H1 (cell line): ENCODE measurements around the gene SBDS. TPM values are rescaled to one million over a fixed set of nuclear protein-coding genes. Genes with fewer than 3 reads are reported as not detected.

ENCODE experiments used
- CTCF ChIA-PET: fragments of 300-600 bp; sonication (Branson Sonifier 250); formaldehyde crosslinking; loops from one replicate; lab custom pipeline; 2021; ENCODE audit not compliant: partially characterized antibody; lab: Charles Lee
- POLR2A ChIA-PET: fragments of 300-600 bp; sonication (Branson Sonifier 250); formaldehyde crosslinking; loops from one replicate; lab custom pipeline; 2021; ENCODE audit warnings: inconsistent platforms; ENCODE audit not compliant: partially characterized antibody; lab: Charles Lee
- DNase-seq, 2 experiments: peaks; one replicate each; pipeline versions ENCODE4 v3.0.0 to v3.0.0-alpha.2; 2010 to 2022; ENCODE audit warnings: low spot score in 2 of 2, low read depth in 1 of 2, mixed read lengths in 1 of 2
- FAIRE-seq: peaks from 2 replicates; lab custom pipeline; 2011; peaks lifted over from hg19 to GRCh38; lab: Jason Lieb, UNC
- H2AFZ ChIP-seq: 2 replicates; pipeline ENCODE4 v1.8.1; 2012; ENCODE audit warnings: low read length, inconsistent platforms
- H2AK5ac ChIP-seq: 2 replicates; pipeline ENCODE4 v1.6.1; 2013; ENCODE audit warnings: low read depth, low read length
- H2BK120ac ChIP-seq: replicated peaks from 2 replicates; pipeline ENCODE3; 2013; ENCODE audit warnings: low read depth, low read length, inconsistent platforms
- H2BK12ac ChIP-seq: 2 replicates; pipeline ENCODE4 v1.6.1; 2013; ENCODE audit warnings: low read depth, low read length
- H2BK15ac ChIP-seq: 2 replicates; pipeline ENCODE4 v1.6.1; 2013; ENCODE audit warnings: low read length
- H2BK20ac ChIP-seq: 2 replicates; pipeline ENCODE4 v1.6.1; 2013; ENCODE audit warnings: low read length
- H2BK5ac ChIP-seq: 2 replicates; pipeline ENCODE4 v1.6.1; 2013; ENCODE audit warnings: low read depth, low read length
- H3K14ac ChIP-seq: 2 replicates; pipeline ENCODE4 v1.6.1; 2013; ENCODE audit warnings: inconsistent platforms; ENCODE audit not compliant: insufficient read length
- H3K18ac ChIP-seq: 2 replicates; pipeline ENCODE4 v1.6.1; 2013; ENCODE audit warnings: low read length; ENCODE audit errors: extremely low read depth
- H3K23ac ChIP-seq: 2 replicates; pipeline ENCODE4 v1.6.1; 2013; ENCODE audit warnings: inconsistent platforms; ENCODE audit not compliant: insufficient read length
- H3K23me2 ChIP-seq: 2 replicates; pipeline ENCODE4 v1.6.1; 2013; ENCODE audit warnings: low read depth, low read length
- H3K27ac ChIP-seq: 2 replicates; pipeline ENCODE4 v1.6.1; 2011; ENCODE audit warnings: low read depth, low read length, inconsistent platforms
- H3K27me3 ChIP-seq, 4 experiments: replicated peaks in 1 of 4; 1 replicate in 1 of 4; 2 replicates in 3 of 4; pipeline versions ENCODE4 v1.6.1 to v1.8.1; 2011 to 2013; ENCODE audit warnings: low read length in 3 of 4, mild to moderate bottlenecking in 3 of 4, inconsistent platforms in 2 of 4, mixed read lengths in 2 of 4, moderate library complexity in 1 of 4; ENCODE audit not compliant: control insufficient read depth in 3 of 4, insufficient read depth in 3 of 4; ENCODE audit errors: extremely low read depth in 1 of 4
- H3K36me3 ChIP-seq, 4 experiments: 2 replicates each; pipeline versions ENCODE4 v1.6.1 to v1.8.1; 2011 to 2013; ENCODE audit warnings: mild to moderate bottlenecking in 4 of 4, low read length in 3 of 4, moderate library complexity in 2 of 4, control low read depth in 1 of 4, inconsistent platforms in 1 of 4; ENCODE audit not compliant: insufficient read depth in 4 of 4, control insufficient read depth in 2 of 4
- H3K4ac ChIP-seq: replicated peaks from 2 replicates; pipeline ENCODE3; 2013; ENCODE audit warnings: low read length, low read depth, mixed read lengths, inconsistent platforms; ENCODE audit not compliant: insufficient read length
- H3K4me1 ChIP-seq, 4 experiments: replicated peaks in 1 of 4; 1 replicate in 1 of 4; 2 replicates in 3 of 4; pipeline versions ENCODE4 v1.6.1 to v1.8.1; 2011 to 2013; ENCODE audit warnings: low read length in 3 of 4, inconsistent platforms in 2 of 4, mixed read lengths in 1 of 4; ENCODE audit not compliant: insufficient read depth in 4 of 4, control insufficient read depth in 3 of 4
- H3K4me2 ChIP-seq, 2 experiments: 2 replicates each; pipeline versions ENCODE4 v1.6.1 to v1.8.1; 2011 to 2013; ENCODE audit warnings: low read depth in 2 of 2, low read length in 2 of 2, control low read depth in 1 of 2, inconsistent platforms in 1 of 2, mild to moderate bottlenecking in 1 of 2; ENCODE audit not compliant: insufficient read depth in 1 of 2
- H3K4me3 ChIP-seq, 4 experiments: fragments of 200-600, 300-600 bp in 1 of 4; sonication (generic), shearing (Covaris generic), sonication (Bioruptor Twin) in 1 of 4; 2 replicates each; pipeline versions ENCODE4 v1.5.1 to v1.8.1; 2011 to 2016; ENCODE audit warnings: low read length in 4 of 4, low read depth in 3 of 4, control low read depth in 2 of 4, inconsistent platforms in 2 of 4, mild to moderate bottlenecking in 2 of 4, mixed read lengths in 1 of 4, moderate library complexity in 1 of 4; ENCODE audit not compliant: insufficient read depth in 2 of 4; ENCODE audit errors: extremely low read depth in 1 of 4
- H3K56ac ChIP-seq: replicated peaks from 2 replicates; pipeline ENCODE3; 2013; ENCODE audit warnings: low read depth, mild to moderate bottlenecking, mixed read lengths, low read length, inconsistent platforms; ENCODE audit not compliant: insufficient read length
- H3K79me1 ChIP-seq: 2 replicates; pipeline ENCODE4 v1.6.1; 2013; ENCODE audit warnings: low read depth, low read length, control low read depth
- H3K79me2 ChIP-seq, 2 experiments: 2 replicates each; pipeline versions ENCODE4 v1.6.1 to v1.8.1; 2012 to 2013; ENCODE audit warnings: low read length in 2 of 2, mild to moderate bottlenecking in 2 of 2, inconsistent platforms in 1 of 2; ENCODE audit not compliant: insufficient read depth in 2 of 2, control insufficient read depth in 1 of 2
- H3K9ac ChIP-seq, 4 experiments: replicated peaks in 1 of 4; 1 replicate in 1 of 4; 2 replicates in 3 of 4; pipeline versions ENCODE4 v1.6.1 to v1.8.1; 2011 to 2013; ENCODE audit warnings: low read depth in 3 of 4, low read length in 3 of 4, control low read depth in 2 of 4, mild to moderate bottlenecking in 2 of 4, moderate library complexity in 2 of 4, inconsistent platforms in 1 of 4; ENCODE audit errors: extremely low read depth in 1 of 4
- H3K9me3 ChIP-seq, 2 experiments: 2 replicates each; pipeline versions ENCODE4 v1.6.1 to v1.8.1; 2012 to 2013; ENCODE audit warnings: mild to moderate bottlenecking in 2 of 2, moderate library complexity in 2 of 2, control low read depth in 1 of 2, inconsistent platforms in 1 of 2, low read depth in 1 of 2, low read length in 1 of 2, mixed read lengths in 1 of 2; ENCODE audit not compliant: insufficient read depth in 2 of 2
- H4K20me1 ChIP-seq, 2 experiments: replicated peaks in 1 of 2; 2 replicates each; pipeline versions ENCODE3 to v1.8.1; 2011 to 2013; ENCODE audit warnings: inconsistent platforms in 2 of 2, low read length in 2 of 2, mild to moderate bottlenecking in 1 of 2; ENCODE audit not compliant: insufficient read depth in 2 of 2, control insufficient read depth in 1 of 2
- H4K5ac ChIP-seq: 2 replicates; pipeline ENCODE4 v1.6.1; 2013; ENCODE audit warnings: low read length, low read depth, mixed read lengths, inconsistent platforms; ENCODE audit not compliant: insufficient read length
- H4K8ac ChIP-seq: 2 replicates; pipeline ENCODE4 v1.8.0; 2013; ENCODE audit warnings: mild to moderate bottlenecking, moderate library complexity, low read length, inconsistent platforms; ENCODE audit not compliant: insufficient read depth; ENCODE audit errors: extremely low read depth
- H4K91ac ChIP-seq: replicated peaks from 2 replicates; pipeline ENCODE3; 2013; ENCODE audit warnings: low read length, mixed read lengths, inconsistent platforms; ENCODE audit not compliant: insufficient read length
- CBX8 ChIP-seq: fragments of 300-800, 300-1000 bp; sonication (generic); IDR thresholded peaks from 2 replicates; pipeline ENCODE4 v1.7.1; 2016; ENCODE audit warnings: low read depth, low read length, borderline replicate concordance
- CHD2 ChIP-seq: IDR thresholded peaks from 2 replicates; pipeline ENCODE4 v1.6.1; 2012; ENCODE audit warnings: low read length, improper control_type of control experiment
- CTBP2 ChIP-seq: IDR thresholded peaks from 2 replicates; pipeline ENCODE4 v1.7.0; 2011; ENCODE audit warnings: borderline replicate concordance, mild to moderate bottlenecking, moderate library complexity, mixed read lengths, low read length; ENCODE audit not compliant: insufficient read depth, insufficient read length
- E2F6 ChIP-seq: IDR thresholded peaks from 2 replicates; pipeline ENCODE4 v1.6.1; 2012; ENCODE audit warnings: inconsistent platforms
- EP300 ChIP-seq, 2 experiments: IDR thresholded peaks; 1 replicate in 1 of 2; 2 replicates in 1 of 2; pipeline ENCODE4 v1.6.1; 2011 to 2012; ENCODE audit warnings: low read depth in 2 of 2, low read length in 2 of 2, mild to moderate bottlenecking in 2 of 2, borderline replicate concordance in 1 of 2, inconsistent platforms in 1 of 2, moderate library complexity in 1 of 2
- EZH2 ChIP-seq: fragments of 200-600 bp; sonication (generic); IDR thresholded peaks from 2 replicates; pipeline ENCODE4 v1.7.1; 2012; ENCODE audit warnings: low read depth, mild to moderate bottlenecking, moderate library complexity, low read length, inconsistent platforms; ENCODE audit not compliant: severe bottlenecking
- HDAC6 ChIP-seq: IDR thresholded peaks from one replicate; pipeline ENCODE4 v1.7.1; 2012; ENCODE audit warnings: low read depth, mild to moderate bottlenecking, inconsistent platforms, low read length, moderate library complexity
- JUND ChIP-seq: IDR thresholded peaks from 2 replicates; pipeline ENCODE4 v1.6.1; 2011; ENCODE audit warnings: mild to moderate bottlenecking, improper control_type of control experiment, low read length
- POLR2A ChIP-seq, 2 experiments: IDR thresholded peaks; 1 replicate in 1 of 2; 2 replicates in 1 of 2; pipeline ENCODE4 v1.6.1; 2011; ENCODE audit warnings: low read depth in 2 of 2, low read length in 2 of 2, mild to moderate bottlenecking in 2 of 2; ENCODE audit errors: control extremely low read depth in 1 of 2
- POU5F1 ChIP-seq: IDR thresholded peaks from 2 replicates; pipeline ENCODE4 v1.6.1; 2011; ENCODE audit warnings: low read depth, mild to moderate bottlenecking, low read length, moderate library complexity
- RNF2 ChIP-seq: fragments of 200-900, 300-1000 bp; sonication (generic); IDR thresholded peaks from 2 replicates; pipeline ENCODE4 v1.7.1; 2016; ENCODE audit warnings: borderline replicate concordance, low read depth, mild to moderate bottlenecking, antibody characterized with exemption, low read length; ENCODE audit not compliant: poor library complexity, severe bottlenecking; ENCODE audit errors: missing control alignments
- SUZ12 ChIP-seq: fragments of 200-600 bp; sonication (generic); IDR thresholded peaks from 2 replicates; pipeline ENCODE4 v1.6.1; 2012; ENCODE audit warnings: mild to moderate bottlenecking, inconsistent platforms, low read length, moderate library complexity, mixed read lengths
- TBP ChIP-seq: IDR thresholded peaks from 2 replicates; pipeline ENCODE4 v1.6.1; 2011; ENCODE audit warnings: low read depth, low read length, improper control_type of control experiment
- WGBS, 2 experiments: shearing (Covaris generic) in 1 of 2; methylation state at CpG; one replicate each; pipeline versions ENCODE4 v1.1.6 to v1.1.7; 2013 to 2015; ENCODE audit warnings: low lambda C conversion rate in 2 of 2, mixed read lengths in 2 of 2, inconsistent platforms in 1 of 2, low coverage in 1 of 2, missing lambda C conversion rate in 1 of 2; ENCODE audit not compliant: insufficient replicate concordance in 2 of 2, insufficient coverage in 1 of 2, insufficient read length in 1 of 2; ENCODE audit errors: extremely low coverage in 1 of 2, missing lambda C conversion rate in 1 of 2; 5-methylcytosine and 5-hydroxymethylcytosine counted together
- polyA plus RNA-seq, 7 experiments: library from polyadenylated mRNA; depleted of rRNA in 3 of 7; stranded (reverse) in 5 of 7; unstranded in 2 of 7; fragments of >200 nt in 5 of 7; fragments of 200-250 nt in 2 of 7; gene quantifications; 1 replicate in 5 of 7; 2 replicates in 1 of 7; 4 replicates in 1 of 7; pipeline versions ENCODE4 v1.2.1 to v1.2.3, GENCODE V29; 2011 to 2013; ENCODE audit warnings: missing spikeins in 2 of 7, mixed read lengths in 2 of 7
- total RNA-seq: library from RNA; stranded (reverse); fragmentation: NEBNext Ultra II Directional; extraction: Animal tissue kit (Norgen Biotek cat#: 25700); gene quantifications from 2 replicates; pipeline ENCODE4 v1.2.1, GENCODE V29; 2021

Gene SBDS
- total and polyA plus RNA-seq, 2 of the 8 experiments (the other 6 are each of a cell fraction or from before 2014, with no cell fraction given) = 8.2 to 27.5 TPM

DNA sequence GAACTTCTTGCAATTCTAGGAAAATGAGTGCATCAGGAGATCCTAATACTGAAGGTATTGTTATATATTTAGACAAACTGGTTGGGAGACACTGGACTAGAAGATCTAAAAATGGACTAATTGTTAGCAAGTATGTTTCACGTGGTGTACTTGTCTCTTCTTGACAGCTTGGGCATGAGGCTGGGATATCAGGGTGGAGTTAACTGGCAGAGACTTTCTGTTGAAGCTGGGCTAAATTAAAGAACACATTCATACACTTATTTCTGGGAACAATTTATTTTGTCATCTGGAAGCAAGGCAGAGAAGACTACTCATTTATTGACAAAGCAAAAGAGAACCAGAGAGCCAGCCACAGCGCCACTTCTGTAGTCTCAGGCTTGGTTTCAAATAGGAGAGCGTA lies 27.1 kb upstream of the SBDS start:
- FAIRE-seq (no peak), DNase-seq (no peak)
- no peak overlapping the region for H2BK12ac ChIP-seq
- H3K4me2 ChIP-seq = no peak overlapping the region
- ChIA-PET CTCF (no interaction called here), POLR2A (no interaction called here)
- H3K79me2 ChIP-seq = no peaks in the 10 kb centered on the region
- no peak overlapping the region for H4K8ac ChIP-seq
- 91% methylated on average over 3 of the region's 3 CpGs; no CpG with 5 or more reads in 1 of the 2 experiments for whole genome bisulfite sequencing, 2 experiments
- H3K4ac ChIP-seq = no peak overlapping the region
- no peak overlapping the region for H3K18ac ChIP-seq
- no peak overlapping the region for H2AFZ ChIP-seq
- no peak overlapping the region for H3K9ac ChIP-seq
- peaks cover 7 to 30% (median 15%) of the 10 kb centered on the region in 4 experiments; a peak in 6 of 8 replicates for H3K36me3 ChIP-seq
- no peak overlapping the region for H2BK5ac ChIP-seq
- H4K91ac ChIP-seq = no peak overlapping the region
- no peak overlapping the region for H4K5ac ChIP-seq
- H3K4me3 ChIP-seq = no peak overlapping the region
- H3K27me3 ChIP-seq = no peaks in the 10 kb centered on the region
- H2BK120ac ChIP-seq = no peak overlapping the region
- peaks cover 2% of the 10 kb centered on the region; the same call in 1 of the 2 replicates for H3K79me1 ChIP-seq
- no peaks in the 10 kb centered on the region for H3K4me1 ChIP-seq
- H2AK5ac ChIP-seq = no peak overlapping the region
- no peak overlapping the region for H2BK15ac ChIP-seq
- no peak overlapping the region for H3K27ac ChIP-seq
- H3K9me3 ChIP-seq = no peaks in the 10 kb centered on the region
- no peak overlapping the region for H2BK20ac ChIP-seq
- H3K23me2 ChIP-seq = no peaks in the 10 kb centered on the region
- H3K56ac ChIP-seq = no peak overlapping the region
- peaks cover 0 to 2% of the 10 kb centered on the region in 2 experiments for H4K20me1 ChIP-seq
- H3K23ac ChIP-seq = no peak overlapping the region
- H3K14ac ChIP-seq = no peak overlapping the region
- TF ChIP-seq EP300 (IDR thresholded peaks at IDR 0.05; ENCODE audit: borderline replicate concordance in 1 of 2, low read depth in 2 of 2, low read length in 2 of 2) (no peak), HDAC6 (no peak), CBX8 (no peak), TBP (no peak), RNF2 (no peak), SUZ12 (no peak), POLR2A (IDR thresholded peaks at IDR 0.05; ENCODE audit: control extremely low read depth in 1 of 2, low read depth in 2 of 2, low read length in 2 of 2) (no peak), JUND (no peak), E2F6 (no peak), EZH2 (no peak), CHD2 (no peak), CTBP2 (no peak), POU5F1 (no peak)
